ENCODE data around the gene OXNAD1. TPM values are rescaled to one million over a fixed set of nuclear protein-coding genes. Genes with fewer than 3 reads are reported as not detected.
A peak's percentile ranks its signal among the peaks of the same experiment; 100 is the strongest.

The OXNAD1 gene
- total and polyA plus RNA-seq, 10 of the 15 experiments (the other 5 are each of a cell fraction or from before 2014, with no cell fraction given) = 5.6 to 27.8 (median 16.2) TPM

GRCh38 chr3:16338999-16339398 is 74.0 kb downstream of the OXNAD1 start:
- in situ Hi-C loops (cut with MboI) = no loop called here
- Histone ChIP-seq H3K27ac (ENCODE audit: control insufficient read depth, insufficient read depth) (peak overlapping the region; percentile 51; the same call in 1 of the 2 replicates), H3K79me2 (ENCODE audit: control insufficient read depth, insufficient read depth, low read length) (peaks cover 7% of the 10 kb centered on the region), H3K9me3 (replicated peaks; ENCODE audit: control insufficient read depth, insufficient read depth, low read length) (no peaks in the 10 kb centered on the region; the same call in 2 of the 3 replicates), H3K4me1 (ENCODE audit: control insufficient read depth, insufficient read depth, low read length) (peaks cover 12% of the 10 kb centered on the region), H3K4me2 (ENCODE audit: control insufficient read depth, insufficient read depth) (no peak overlapping the region), H3K36me3 (ENCODE audit: control insufficient read depth in 2 of 2, insufficient read depth in 2 of 2, low read length in 1 of 2) (peaks cover 20 to 30% of the 10 kb centered on the region in 2 experiments), H3K4me3 (no peak overlapping the region), H3K27me3 (replicated peaks in 1 of 2; ENCODE audit: control insufficient read depth in 2 of 2, insufficient read depth in 2 of 2, low read length in 1 of 2) (no peaks in the 10 kb centered on the region), H4K20me1 (ENCODE audit: control insufficient read depth, insufficient read depth) (no peaks in the 10 kb centered on the region), H3K9ac (ENCODE audit: control insufficient read depth, insufficient read depth, low read length) (no peak overlapping the region), H2AFZ (ENCODE audit: control insufficient read depth, low read depth, low read length) (no peak overlapping the region)
- FAIRE-seq = no peak
- no peak for DNase-seq (ENCODE audit: low read depth, low spot score)
- POLR2A ChIA-PET = interaction anchor here (1.1 kb wide), 1 partner anchor 24 kb away, joined by 3 read pairs; no protein-coding TSS in a partner anchor
- CTCF ChIA-PET = interaction anchor here (1.2 to 1.5 kb wide), 3 partner anchors 25 to 49 kb away, joined by 3 to 5 read pairs (median 4); no protein-coding TSS in a partner anchor
- ATAC-seq = peak; percentile 58
- SMC1A ChIA-PET (ENCODE audit: uncharacterized antibody, unreplicated experiment) = interaction anchor here (0.6 to 1.3 kb wide), 5 partner anchors 9 to 165 kb away, joined by 3 read pairs; no protein-coding TSS in a partner anchor
- intact Hi-C loops (cut with micrococcal nuclease; ENCODE audit: unreplicated experiment) = no loop called here
- 48% methylated on average over 1 of the region's 1 CpG for WGBS (ENCODE audit: insufficient coverage, insufficient replicate concordance, low lambda C conversion rate, missing lambda C conversion rate)
- no TSS peak for BruUV-seq (replicated peaks)
- RAD21 ChIA-PET (ENCODE audit: unreplicated experiment) = interaction anchor here (1.1 to 1.6 kb wide), 2 partner anchors 44 to 173 kb away, joined by 3 to 6 read pairs; no protein-coding TSS in a partner anchor
- TF ChIP-seq BMI1 (IDR thresholded peaks at IDR 0.05; ENCODE audit: borderline replicate concordance) (peak; percentile 47; the same call in 1 of the 2 replicates), SREBF1 (IDR thresholded peaks at IDR 0.05; ENCODE audit: low read length) (no peak), PKNOX1 (IDR thresholded peaks at IDR 0.05) (peak; percentile 88), MYB (IDR thresholded peaks at IDR 0.05; ENCODE audit: borderline replicate concordance, low read depth, low read length) (no peak), NRF1 (conservative IDR thresholded peaks at IDR 0.05; ENCODE audit: low read depth, low read length) (no peak), PRDM15 (CRISPR knock-in tag; IDR thresholded peaks at IDR 0.05) (no peak), POU2F2 (IDR thresholded peaks at IDR 0.05; ENCODE audit: borderline replicate concordance, low read depth, low read length) (no peak), ZBTB33 (IDR thresholded peaks at IDR 0.05) (no peak), IRF5 (IDR thresholded peaks at IDR 0.05; ENCODE audit: borderline replicate concordance) (no peak), RB1 (IDR thresholded peaks at IDR 0.05; ENCODE audit: borderline replicate concordance) (no peak), EGR1 (IDR thresholded peaks at IDR 0.05; ENCODE audit: borderline replicate concordance in 1 of 2, low read depth in 2 of 2, low read length in 2 of 2) (no peak)
